Measurements from ENCODE around the gene C10orf90. TPM values are rescaled to one million over a fixed set of nuclear protein-coding genes. Genes with fewer than 3 reads are reported as not detected.

Gene C10orf90, protein sequence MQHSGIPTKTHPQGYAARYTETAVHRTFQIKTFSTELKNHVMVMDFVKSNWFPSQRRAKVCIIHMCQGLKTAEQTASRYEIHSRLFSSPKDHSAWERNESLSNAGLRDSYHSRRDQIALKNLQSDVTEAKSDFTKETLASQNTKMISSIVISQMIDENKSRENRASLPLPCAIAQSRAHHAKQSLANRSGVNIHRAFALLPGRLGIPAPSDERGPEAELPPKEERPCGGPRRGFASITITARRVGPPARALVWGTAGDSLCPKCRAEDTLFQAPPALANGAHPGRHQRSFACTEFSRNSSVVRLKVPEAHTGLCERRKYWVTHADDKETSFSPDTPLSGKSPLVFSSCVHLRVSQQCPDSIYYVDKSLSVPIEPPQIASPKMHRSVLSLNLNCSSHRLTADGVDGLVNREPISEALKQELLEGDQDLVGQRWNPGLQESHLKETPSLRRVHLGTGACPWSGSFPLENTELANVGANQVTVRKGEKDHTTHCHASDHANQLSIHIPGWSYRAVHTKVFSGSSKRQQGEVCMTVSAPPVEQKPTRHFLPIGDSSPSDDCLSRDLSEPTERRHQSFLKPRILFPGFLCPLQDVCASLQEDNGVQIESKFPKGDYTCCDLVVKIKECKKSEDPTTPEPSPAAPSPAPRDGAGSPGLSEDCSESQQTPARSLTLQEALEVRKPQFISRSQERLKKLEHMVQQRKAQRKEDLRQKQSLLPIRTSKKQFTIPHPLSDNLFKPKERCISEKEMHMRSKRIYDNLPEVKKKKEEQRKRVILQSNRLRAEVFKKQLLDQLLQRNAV
- total RNA-seq: not detected

DNA sequence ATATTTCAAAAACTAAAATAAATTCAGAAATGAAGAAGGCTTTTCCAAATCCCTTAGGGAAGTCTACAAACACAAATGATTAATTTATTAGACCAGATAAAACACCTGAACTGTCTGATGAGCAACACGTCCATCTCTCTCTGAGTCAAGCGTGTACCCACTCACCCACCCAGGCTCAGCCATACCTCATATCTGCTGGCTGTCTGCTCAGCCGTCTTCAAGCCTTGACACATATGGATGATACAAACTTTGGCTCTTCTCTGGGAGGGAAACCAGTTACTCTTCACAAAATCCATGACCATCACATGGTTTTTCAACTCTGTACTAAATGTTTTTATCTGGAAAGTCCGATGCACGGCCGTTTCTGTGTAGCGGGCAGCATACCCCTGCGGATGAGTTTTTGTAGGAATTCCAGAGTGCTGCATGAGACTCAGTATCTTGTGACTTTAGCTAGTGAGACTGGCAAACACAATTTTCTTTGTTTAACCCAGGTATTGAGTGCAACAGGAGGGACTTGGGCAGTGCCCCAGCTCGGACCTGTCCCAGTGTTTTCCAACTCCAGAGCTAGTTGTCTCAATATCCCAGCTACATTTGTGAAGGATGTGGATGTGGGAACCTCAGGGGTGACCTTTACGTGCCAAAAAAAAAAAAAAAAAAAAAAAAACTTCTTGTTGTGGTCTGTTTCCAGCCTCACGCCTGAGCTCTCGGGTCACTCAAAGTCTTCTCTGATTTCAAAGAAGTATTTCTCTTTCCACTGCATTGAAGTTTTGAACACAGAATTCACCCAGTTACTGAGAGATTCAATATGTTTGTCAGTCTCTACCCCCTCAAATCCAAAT lies at the start of gene C10orf90:
Gene C10orf90 (minus strand): TSS at position 638 of the 839 bp plus-strand sequence. CDS start 213 bp downstream, at position 425.
- H3K27ac Mint-ChIP-seq: no peak within 1 kb of the TSS
- DNase-seq (no peak), ATAC-seq (no peak)
- no peak within 1 kb of the TSS for H3K4me3 Mint-ChIP-seq
- intact Hi-C loops (cut with DNase I, micrococcal nuclease): no loop called here
- no peaks in the 10 kb centered on the region for H3K4me1 Mint-ChIP-seq
- no peaks in the 10 kb centered on the region for H3K27me3 Mint-ChIP-seq
- POLR2A ChIA-PET: no interaction called here
- no peaks in the 10 kb centered on the region for H3K36me3 Mint-ChIP-seq (ENCODE audit: low read depth)
- no peaks in the 10 kb centered on the region for H3K9me3 Mint-ChIP-seq (ENCODE audit: low read depth)
- CTCF ChIA-PET: no interaction called here

DNA sequence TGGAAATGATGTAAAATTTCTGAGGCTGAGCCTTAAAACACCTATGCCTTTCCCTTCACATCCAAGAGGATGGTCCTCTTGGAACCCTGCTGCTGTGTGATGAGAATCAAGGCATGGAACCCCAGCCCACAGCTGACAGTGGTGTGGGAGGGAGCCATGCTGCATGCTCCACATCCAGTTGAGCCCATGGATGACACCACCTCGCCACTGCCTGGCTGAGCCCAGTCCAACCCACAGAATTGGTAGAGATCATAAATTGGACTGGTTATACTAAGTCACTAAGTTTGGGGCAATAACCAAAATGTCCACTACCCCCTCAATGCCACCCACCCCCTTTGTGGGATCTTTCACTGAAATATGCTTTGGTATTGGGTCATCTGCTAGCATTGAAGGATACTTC lies 45.9 kb upstream of the C10orf90 start:
- ChIA-PET CTCF (no interaction called here), POLR2A (no interaction called here)
- intact Hi-C loops (cut with DNase I, micrococcal nuclease): no loop called here
- Mint-ChIP-seq H3K4me1 (no peaks in the 10 kb centered on the region), H3K9me3 (ENCODE audit: low read depth) (peaks cover under 1% of the 10 kb centered on the region), H3K27ac (no peak overlapping the region), H3K4me3 (no peak overlapping the region), H3K36me3 (ENCODE audit: low read depth) (no peaks in the 10 kb centered on the region), H3K27me3 (peaks cover 2% of the 10 kb centered on the region)
- DNase-seq (no peak), ATAC-seq (no peak)

GRCh38 chr10:126713594-126713993 lies 43.1 kb upstream of the C10orf90 start:
- Mint-ChIP-seq H3K4me1 (no peaks in the 10 kb centered on the region), H3K36me3 (ENCODE audit: low read depth) (no peaks in the 10 kb centered on the region), H3K4me3 (no peak overlapping the region), H3K27ac (no peak overlapping the region), H3K27me3 (peaks cover 2% of the 10 kb centered on the region), H3K9me3 (ENCODE audit: low read depth) (no peaks in the 10 kb centered on the region)
- ATAC-seq (no peak), DNase-seq (no peak)
- ChIA-PET CTCF (interaction anchor here (0.6 kb wide), 1 partner anchor 21 kb away, joined by 3 read pairs; no protein-coding TSS in a partner anchor), POLR2A (no interaction called here)
- intact Hi-C loops (cut with DNase I, micrococcal nuclease): no loop called here

DNA sequence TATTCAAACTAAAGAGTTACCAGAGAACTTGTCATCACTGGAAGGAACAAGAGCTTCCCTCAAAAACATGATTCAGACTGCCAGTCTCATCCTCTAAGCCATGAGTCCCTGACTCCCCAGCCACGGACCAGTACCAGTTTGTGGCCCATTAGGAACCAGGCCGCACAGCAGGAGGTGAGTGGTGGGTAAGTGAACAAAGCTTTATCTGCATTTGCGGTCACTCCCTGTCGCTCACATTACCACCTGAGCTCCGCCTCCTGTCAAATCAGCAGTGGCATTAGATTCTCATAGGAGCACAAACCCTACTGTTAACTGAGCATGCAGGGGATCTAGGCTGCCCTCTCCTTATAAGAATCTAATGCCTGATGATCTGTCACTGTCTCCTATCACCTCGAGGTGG lies 42.2 kb upstream of the C10orf90 start:
- intact Hi-C loops (cut with DNase I, micrococcal nuclease): no loop called here
- ATAC-seq (no peak), DNase-seq (no peak)
- ChIA-PET POLR2A (no interaction called here), CTCF (no interaction called here)
- Mint-ChIP-seq H3K4me3 (no peak overlapping the region), H3K9me3 (ENCODE audit: low read depth) (no peaks in the 10 kb centered on the region), H3K36me3 (ENCODE audit: low read depth) (no peaks in the 10 kb centered on the region), H3K27me3 (peaks cover 2% of the 10 kb centered on the region), H3K4me1 (no peaks in the 10 kb centered on the region), H3K27ac (no peak overlapping the region)

GRCh38 chr10:126705951-126706565 lies 35.6 kb upstream of the C10orf90 start:
- no peaks in the 10 kb centered on the region for H3K27me3 Mint-ChIP-seq
- CTCF ChIA-PET: no interaction called here
- DNase-seq: no peak
- no peaks in the 10 kb centered on the region for H3K4me1 Mint-ChIP-seq
- POLR2A ChIA-PET: no interaction called here
- no peak for ATAC-seq
- intact Hi-C loops (cut with DNase I, micrococcal nuclease): no loop called here
- no peak overlapping the region for H3K4me3 Mint-ChIP-seq
- no peak overlapping the region for H3K27ac Mint-ChIP-seq
- no peaks in the 10 kb centered on the region for H3K36me3 Mint-ChIP-seq (ENCODE audit: low read depth)
- no peaks in the 10 kb centered on the region for H3K9me3 Mint-ChIP-seq (ENCODE audit: low read depth)

DNA sequence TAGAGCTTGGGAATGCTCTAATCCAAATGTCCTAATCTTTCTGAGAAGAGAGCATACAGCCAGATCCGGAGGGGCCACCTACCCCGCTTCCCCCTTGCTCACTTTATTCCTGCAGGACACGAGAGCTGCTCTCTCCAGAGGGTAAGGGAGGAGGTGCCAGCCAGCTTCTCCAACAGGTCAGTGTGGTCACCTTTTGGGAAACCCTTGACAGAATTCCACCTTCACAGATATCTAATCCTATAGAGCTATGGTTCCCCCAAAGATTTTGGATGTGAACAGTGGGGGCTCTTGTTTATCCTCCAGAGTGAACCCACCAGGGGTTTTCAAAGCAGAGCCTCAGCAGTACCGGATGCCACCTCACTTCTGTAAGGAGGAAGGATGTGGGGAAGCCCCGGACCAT lies 34.6 kb upstream of the C10orf90 start:
- H3K4me3 Mint-ChIP-seq: no peak overlapping the region
- H3K4me1 Mint-ChIP-seq: no peaks in the 10 kb centered on the region
- ChIA-PET CTCF (no interaction called here), POLR2A (no interaction called here)
- H3K9me3 Mint-ChIP-seq (ENCODE audit: low read depth): no peaks in the 10 kb centered on the region
- no peaks in the 10 kb centered on the region for H3K36me3 Mint-ChIP-seq (ENCODE audit: low read depth)
- DNase-seq: no peak
- no peaks in the 10 kb centered on the region for H3K27me3 Mint-ChIP-seq
- no peak overlapping the region for H3K27ac Mint-ChIP-seq
- intact Hi-C loops (cut with DNase I, micrococcal nuclease): no loop called here
- no peak for ATAC-seq

- ATAC-seq: no peak
- no peak overlapping the region for H3K4me3 Mint-ChIP-seq
- DNase-seq: no peak
- H3K4me1 Mint-ChIP-seq: no peaks in the 10 kb centered on the region
- ChIA-PET POLR2A (no interaction called here), CTCF (no interaction called here)
- H3K27ac Mint-ChIP-seq: no peak overlapping the region
- H3K9me3 Mint-ChIP-seq (ENCODE audit: low read depth): no peaks in the 10 kb centered on the region
- no peaks in the 10 kb centered on the region for H3K27me3 Mint-ChIP-seq
- intact Hi-C loops (cut with DNase I, micrococcal nuclease): no loop called here
- no peaks in the 10 kb centered on the region for H3K36me3 Mint-ChIP-seq (ENCODE audit: low read depth)
Observed at GRCh38 chr10:126704649-126705048, 34.2 kb upstream of the C10orf90 start.

GRCh38 chr10:126702181-126702580 lies 31.7 kb upstream of the C10orf90 start:
- H3K4me1 Mint-ChIP-seq: no peaks in the 10 kb centered on the region

DNA sequence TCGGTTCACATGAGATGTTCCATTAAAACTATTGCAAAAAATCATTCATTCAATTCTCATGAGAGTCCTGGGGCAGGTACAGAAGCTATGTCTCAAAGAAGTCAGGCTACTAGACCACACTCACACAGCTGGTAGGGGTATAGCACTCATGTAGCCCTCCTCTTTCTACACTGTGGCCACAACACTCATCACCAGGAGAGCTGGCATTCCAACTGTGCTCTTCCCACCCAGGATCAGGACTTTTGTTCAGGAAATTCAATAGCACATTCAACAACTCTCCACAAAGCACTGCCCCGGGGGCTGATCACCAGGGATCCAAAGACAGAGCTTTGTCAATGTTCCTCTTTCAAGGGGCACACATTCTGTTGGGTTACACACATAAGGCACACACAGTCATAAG lies 31.0 kb upstream of the C10orf90 start:
- Mint-ChIP-seq H3K27me3 (no peaks in the 10 kb centered on the region), H3K27ac (no peak overlapping the region), H3K4me3 (no peak overlapping the region), H3K4me1 (no peaks in the 10 kb centered on the region), H3K36me3 (ENCODE audit: low read depth) (no peaks in the 10 kb centered on the region), H3K9me3 (ENCODE audit: low read depth) (peaks cover 2% of the 10 kb centered on the region)
- ATAC-seq (no peak), DNase-seq (no peak)
- ChIA-PET POLR2A (no interaction called here), CTCF (no interaction called here)
- intact Hi-C loops (cut with DNase I, micrococcal nuclease): no loop called here

More at GRCh38 chr10:126702181-126702580, 31.7 kb upstream of the C10orf90 start:
- peaks cover 2% of the 10 kb centered on the region for H3K9me3 Mint-ChIP-seq (ENCODE audit: low read depth)
- no peak overlapping the region for H3K4me3 Mint-ChIP-seq
- DNase-seq: no peak
- ATAC-seq: no peak
- ChIA-PET POLR2A (no interaction called here), CTCF (no interaction called here)
- intact Hi-C loops (cut with DNase I, micrococcal nuclease): no loop called here
- H3K27ac Mint-ChIP-seq: no peak overlapping the region
- H3K27me3 Mint-ChIP-seq: no peaks in the 10 kb centered on the region
- no peaks in the 10 kb centered on the region for H3K36me3 Mint-ChIP-seq (ENCODE audit: low read depth)

DNA sequence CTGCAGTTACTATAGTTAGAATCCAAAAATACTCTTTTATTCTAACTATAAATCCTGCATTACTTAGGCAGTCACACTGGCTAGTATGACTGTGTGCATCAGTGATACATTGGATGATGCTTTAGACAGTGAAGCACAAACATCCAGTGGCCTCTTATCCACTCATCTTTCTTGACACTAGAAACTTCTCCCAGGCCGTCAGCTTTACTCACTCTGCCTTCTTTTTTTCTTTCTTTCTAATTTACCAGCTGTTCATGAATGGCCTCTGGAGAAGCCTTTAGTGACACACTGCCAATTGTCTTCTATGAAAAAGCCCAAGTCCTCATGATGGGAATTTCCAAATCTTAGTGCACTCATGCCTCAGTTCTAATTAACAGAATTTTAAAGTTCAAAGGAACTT lies 26.2 kb upstream of the C10orf90 start:
- no peak for DNase-seq
- no peak overlapping the region for H3K4me3 Mint-ChIP-seq
- ChIA-PET CTCF (no interaction called here), POLR2A (no interaction called here)
- H3K9me3 Mint-ChIP-seq (ENCODE audit: low read depth): peaks cover 6% of the 10 kb centered on the region
- ATAC-seq: no peak
- H3K27me3 Mint-ChIP-seq: peaks cover 2% of the 10 kb centered on the region
- H3K4me1 Mint-ChIP-seq: no peaks in the 10 kb centered on the region
- H3K36me3 Mint-ChIP-seq (ENCODE audit: low read depth): no peaks in the 10 kb centered on the region
- intact Hi-C loops (cut with DNase I, micrococcal nuclease): no loop called here
- no peak overlapping the region for H3K27ac Mint-ChIP-seq

DNA sequence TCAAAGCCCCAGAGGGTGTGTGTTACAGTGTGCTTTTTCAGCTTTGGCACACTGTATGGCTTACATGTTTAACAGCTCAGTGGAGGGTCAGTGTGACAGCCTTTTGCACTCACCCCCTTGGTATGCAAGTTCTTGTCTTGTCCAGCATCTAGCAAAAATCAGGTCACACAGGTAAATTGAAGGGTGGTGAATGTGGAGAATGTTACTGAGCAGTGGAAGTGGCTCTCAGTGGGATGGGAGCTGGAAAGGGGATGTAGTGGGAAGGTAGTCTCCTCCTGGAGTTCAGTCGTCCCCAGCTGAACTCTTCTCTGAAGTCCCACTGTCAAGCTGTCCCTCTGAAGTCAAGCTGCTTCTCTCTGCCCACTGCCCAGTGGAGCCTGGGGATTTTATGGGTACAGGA lies 21.0 kb upstream of the C10orf90 start:
- no peaks in the 10 kb centered on the region for H3K4me1 Mint-ChIP-seq
- CTCF ChIA-PET: no interaction called here
- H3K36me3 Mint-ChIP-seq (ENCODE audit: low read depth): no peaks in the 10 kb centered on the region
- peaks cover 2% of the 10 kb centered on the region for H3K27me3 Mint-ChIP-seq
- intact Hi-C loops (cut with DNase I, micrococcal nuclease): no loop called here
- ATAC-seq: no peak
- no peak overlapping the region for H3K4me3 Mint-ChIP-seq
- no peak overlapping the region for H3K27ac Mint-ChIP-seq
- POLR2A ChIA-PET: no interaction called here
- peaks cover 4% of the 10 kb centered on the region for H3K9me3 Mint-ChIP-seq (ENCODE audit: low read depth)
- no peak for DNase-seq
